Stimulated activated CD8-positive, alpha-beta memory T cell treated with anti-CD3 and anti-CD28 coated beads, Interleukin-15, amount 100 ng/mL, for 1 hour (primary cell): ENCODE results near the gene CATSPER4.

Experiments
- DNase-seq: peaks from one replicate; pipeline ENCODE4 v3.0.0-alpha.2; 2020; ENCODE audit warnings: low read depth

CATSPER4 gene

DNA sequence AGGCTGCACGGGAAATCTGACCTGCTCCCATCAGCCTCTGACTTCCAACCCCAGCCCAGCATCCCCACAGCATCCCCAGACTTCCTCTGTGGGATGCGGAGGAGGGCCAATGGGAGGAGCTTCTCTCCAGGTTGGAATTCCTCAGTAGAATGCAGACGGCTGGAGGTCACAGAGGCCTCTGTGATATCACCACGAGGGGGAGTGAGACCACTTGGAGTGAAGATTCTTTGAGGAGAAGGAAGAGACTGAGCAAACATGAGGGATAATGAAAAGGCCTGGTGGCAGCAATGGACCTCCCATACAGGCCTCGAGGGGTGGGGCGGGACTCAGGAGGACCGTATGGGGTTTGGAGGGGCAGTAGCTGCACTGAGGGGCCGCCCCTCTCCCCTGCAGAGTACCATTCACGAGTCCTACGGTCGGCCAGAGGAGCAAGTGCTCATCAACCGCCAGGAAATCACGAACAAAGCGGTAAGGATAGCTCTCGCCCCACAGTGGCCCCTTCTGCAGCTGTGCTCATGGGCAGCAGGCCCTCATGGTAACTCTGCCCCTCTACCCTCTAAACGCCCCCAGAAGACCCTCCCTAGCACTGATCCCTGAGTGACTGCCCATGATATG is at the start of gene CATSPER4:
TSS of gene CATSPER4 (plus strand) at position 230 of the 615 bp plus-strand sequence. CDS start at position 256, 26 bp downstream.
- DNase-seq: no peak

DNA sequence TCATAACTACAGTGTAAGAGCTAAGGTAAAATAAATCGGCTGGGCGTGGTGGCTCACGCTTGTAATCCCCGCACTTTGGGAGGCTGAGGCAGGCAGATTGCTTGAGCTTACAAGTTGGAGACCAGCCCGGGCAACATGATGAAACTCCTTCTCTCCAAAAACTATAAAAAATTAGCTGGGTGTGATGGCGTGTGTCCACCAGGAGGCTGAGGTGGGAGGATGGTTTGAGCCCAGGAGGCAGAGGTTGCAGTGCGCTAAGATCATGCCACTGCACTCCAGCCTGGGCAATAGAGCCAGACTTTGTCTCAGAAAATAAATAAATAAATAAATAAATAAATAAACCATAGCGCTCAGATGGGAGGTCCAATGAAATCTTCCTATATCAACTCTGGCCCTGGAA is 48.2 kb upstream of the CATSPER4 start:
- DNase-seq: no peak

GRCh38 chr1:26145041-26145959 is 45.1 kb upstream of the CATSPER4 start:
- peak; percentile 53 for DNase-seq

GRCh38 chr1:26145960-26146294 is 44.5 kb upstream of the CATSPER4 start:
- no peak for DNase-seq

DNA sequence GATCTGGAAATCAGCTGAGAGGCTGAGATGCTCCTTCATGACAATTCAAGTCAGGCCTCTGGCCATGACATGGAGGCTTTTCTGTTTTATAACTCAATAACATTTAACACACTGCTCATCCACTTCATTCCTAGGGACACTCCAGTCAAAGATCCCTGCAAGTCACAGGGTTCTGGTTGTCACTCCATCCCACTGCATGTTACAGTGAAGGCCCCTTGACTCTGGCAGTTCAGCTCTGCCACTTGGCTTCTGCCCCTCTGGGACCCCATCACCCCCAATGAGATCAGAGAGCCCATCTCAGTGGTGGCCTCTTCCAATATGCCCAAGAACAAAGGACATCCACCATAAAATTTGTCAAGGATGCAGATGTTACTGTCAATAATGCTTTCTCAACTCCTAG is 41.5 kb upstream of the CATSPER4 start:
- no peak for DNase-seq

GRCh38 chr1:26153966-26154532 is 36.4 kb upstream of the CATSPER4 start:
- DNase-seq: no peak

- DNase-seq: no peak
Observed at GRCh38 chr1:26154750-26155149, 35.7 kb upstream of the CATSPER4 start.

DNA sequence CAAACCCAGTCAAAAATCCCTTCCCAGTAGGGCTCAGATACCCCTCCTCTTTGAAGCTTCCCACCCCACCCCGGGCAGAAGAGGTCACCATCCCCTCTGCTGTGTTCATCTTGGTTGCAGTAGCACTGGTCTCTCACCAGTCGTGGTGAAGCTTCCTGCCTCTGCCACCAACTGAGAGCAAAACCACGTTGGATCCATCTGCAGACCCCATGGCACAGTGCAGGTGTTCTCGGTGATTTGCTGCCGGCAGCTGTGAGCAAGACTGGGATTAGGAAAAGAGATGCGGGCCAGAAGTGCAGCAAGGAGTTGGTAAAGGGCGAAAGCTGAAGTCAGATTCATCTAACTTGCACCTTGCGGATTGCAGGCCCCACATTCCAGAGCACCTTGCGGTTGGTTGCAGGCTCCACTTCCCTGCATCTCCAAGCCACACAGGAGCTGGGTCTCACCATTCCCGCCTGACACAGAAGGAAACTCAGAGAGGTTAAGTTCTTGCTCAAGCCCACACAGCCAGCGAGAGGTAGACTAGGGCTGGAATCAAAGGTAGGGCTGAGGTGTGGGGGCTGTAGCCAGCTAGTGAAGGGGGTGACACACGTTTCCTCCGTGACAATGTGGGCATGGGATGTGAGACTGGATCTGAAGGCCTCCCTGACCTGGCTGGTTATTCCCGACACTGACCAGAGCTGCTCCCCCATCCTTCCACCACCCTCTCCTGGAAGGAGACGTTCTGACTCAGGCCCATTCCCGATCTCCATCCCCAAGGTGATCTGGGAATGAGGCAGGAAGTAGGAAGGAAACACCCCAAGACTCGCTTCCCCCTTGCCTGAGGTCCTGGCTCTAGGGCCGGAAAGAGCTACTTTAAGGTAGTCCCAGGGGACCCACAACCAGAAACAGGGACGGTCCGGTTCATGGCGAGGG is 34.8 kb upstream of the CATSPER4 start:
- no peak for DNase-seq

- no peak for DNase-seq
Observed at GRCh38 chr1:26156285-26157038, 33.9 kb upstream of the CATSPER4 start.

DNA sequence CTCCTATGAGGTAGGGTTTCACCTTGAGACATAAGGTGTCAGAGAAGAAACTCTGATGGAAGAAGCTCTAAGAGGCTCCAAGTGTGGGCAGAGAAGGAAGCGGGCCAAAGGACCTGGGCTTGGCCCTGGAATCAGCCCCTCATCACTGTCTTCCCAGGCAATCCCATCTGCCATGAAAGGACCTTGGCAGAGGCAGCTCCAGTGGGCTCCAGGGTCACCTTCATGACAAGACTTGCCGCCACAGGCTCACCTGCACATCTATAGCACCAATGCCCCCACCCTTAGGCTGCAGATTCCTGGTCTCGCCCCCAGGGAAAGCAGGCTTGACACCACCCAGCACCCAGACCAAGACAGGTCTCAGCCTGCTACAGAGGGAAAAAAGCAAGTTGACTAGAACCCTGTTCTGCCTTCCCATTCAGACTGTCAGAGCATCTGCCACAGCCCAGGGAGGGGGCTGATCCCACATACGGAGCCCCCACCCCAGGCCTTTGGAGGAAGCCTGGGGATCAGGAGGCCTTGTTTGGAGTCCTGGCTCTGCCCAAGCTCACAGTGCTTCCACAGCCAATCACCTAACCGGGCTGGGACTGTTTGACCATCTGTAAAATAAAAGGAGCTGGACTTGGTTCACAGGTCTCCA is 32.0 kb upstream of the CATSPER4 start:
- DNase-seq: no peak

DNA sequence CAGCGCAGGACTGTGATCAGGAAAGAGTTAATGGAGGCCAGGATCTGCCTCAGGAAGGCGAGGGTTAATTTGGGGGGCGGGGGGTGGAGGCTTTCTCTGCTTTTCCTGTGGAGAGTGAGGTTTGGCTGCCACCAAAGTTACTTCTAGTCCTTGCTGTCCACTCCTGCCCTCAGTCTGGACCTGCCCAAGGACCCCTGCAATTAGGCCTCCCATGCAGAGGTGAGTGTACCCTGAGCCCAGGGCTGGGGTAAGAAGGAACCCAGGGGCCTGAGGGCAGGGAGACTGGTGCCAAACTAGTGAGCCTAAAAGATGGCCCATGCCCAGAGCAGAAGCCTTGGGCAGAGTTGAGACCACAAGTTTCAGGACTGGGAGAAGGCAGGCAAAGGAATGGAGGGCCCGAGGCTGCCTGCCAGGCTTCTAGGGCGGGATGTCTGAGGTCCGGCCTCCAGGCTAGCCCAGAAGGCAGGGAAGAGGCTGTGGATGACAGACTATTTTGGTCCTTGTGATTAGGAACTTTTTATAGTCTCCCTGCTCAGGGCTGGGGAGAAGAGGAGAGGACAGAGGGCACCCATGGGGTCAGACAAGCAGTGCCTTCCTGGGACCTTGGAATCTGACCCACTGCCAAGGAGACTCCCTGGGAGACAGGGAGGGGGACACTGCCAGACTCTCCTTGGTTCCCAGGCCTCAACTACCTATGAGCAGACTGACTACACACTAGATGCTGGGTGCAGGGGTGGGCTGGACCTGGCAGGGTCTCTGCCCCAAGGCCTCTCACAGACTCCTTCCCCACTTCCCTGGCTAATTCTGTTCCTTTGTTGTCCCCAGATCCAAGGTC is 31.3 kb upstream of the CATSPER4 start, which contains the start of gene FAM110D:
TSS of gene FAM110D (plus strand) at position 172 of the 835 bp plus-strand sequence. CDS start 2,213 bp downstream, outside the sequence.
- no peak for DNase-seq

DNA sequence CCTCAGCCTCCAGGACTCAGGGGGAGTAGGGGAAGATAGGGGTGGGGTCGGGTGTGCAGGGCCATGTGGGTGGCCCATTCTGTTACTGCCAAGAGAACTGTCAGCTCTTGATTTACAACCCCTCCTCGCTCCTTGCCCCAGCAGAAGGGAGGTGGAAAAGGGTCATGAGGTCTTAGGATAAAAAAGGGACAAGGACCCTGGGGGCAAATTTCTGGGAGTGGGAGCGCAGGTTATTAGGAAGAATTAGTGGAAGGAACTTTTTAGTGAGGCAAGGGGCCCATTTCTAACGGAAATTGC is 30.7 kb upstream of the CATSPER4 start:
- no peak for DNase-seq

DNA sequence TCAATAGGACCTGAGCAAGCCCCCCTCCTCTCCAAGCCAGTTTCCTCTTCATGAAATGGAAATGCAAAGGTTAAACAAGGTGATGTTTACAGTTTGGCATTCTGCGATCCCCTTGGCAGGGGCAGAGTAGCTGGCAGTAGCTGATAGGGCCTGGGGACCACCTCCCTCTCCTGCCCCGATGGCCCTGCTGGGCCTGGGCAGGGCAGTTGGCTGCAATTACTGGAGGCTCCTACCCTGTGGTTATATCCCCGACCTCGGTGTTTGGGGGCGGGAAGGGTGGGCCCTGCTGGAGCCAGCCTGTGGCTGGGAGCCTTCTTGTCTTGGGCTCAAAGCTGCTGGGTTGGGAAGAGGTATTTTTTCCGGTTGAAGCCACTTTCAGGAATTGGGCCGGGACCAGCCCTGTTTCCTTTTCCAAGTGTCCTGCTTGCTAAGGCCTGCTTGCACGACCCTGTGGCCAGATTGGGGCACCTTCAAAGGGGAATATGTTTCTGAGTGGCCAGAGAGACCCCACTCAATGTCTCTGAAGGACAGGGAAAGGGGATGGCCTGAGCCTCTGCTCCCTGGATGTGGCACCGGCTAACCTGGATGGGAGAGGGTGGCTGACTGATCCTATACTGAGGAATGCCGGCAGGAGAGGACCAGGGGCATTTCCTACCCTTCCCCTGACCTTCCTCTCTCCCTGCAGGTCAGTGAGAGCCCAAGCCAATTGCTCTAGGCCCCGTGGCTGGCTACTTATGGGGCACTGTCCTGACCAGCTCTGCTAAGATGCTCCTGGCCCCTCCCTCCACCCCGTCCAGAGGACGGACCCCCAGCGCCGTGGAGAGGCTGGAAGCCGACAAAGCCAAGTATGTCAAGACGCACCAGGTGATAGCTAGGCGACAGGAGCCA is 29.6 kb upstream of the CATSPER4 start:
- DNase-seq: no peak

- DNase-seq: no peak
Observed at GRCh38 chr1:26161415-26162219, 28.8 kb upstream of the CATSPER4 start.

DNA sequence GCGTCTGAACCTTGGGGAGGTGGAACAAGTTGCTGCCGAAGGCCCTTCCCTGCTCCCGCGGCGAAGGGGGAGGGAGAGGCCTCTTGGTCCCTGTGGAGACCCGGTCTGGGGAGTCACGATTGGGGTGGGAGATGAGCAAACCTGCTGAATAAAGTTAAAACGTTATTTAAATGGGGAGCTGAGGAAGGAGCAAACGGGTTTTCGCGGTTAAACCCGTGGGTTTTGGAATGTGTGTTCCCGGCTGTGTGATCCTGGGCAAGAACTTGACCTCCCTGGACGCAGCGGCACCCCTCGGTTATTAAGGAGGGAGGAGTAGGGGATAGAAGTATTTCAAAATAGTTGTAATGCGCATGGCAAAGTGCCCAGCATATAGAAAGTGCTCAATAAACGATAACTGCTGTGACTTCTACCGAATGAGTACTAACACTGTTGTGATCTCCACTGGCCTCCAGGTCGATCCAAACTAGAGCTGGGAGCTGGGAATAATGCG is 28.1 kb upstream of the CATSPER4 start:
- no peak for DNase-seq

GRCh38 chr1:26163684-26164035 is 26.7 kb upstream of the CATSPER4 start:
- DNase-seq: no peak

DNA sequence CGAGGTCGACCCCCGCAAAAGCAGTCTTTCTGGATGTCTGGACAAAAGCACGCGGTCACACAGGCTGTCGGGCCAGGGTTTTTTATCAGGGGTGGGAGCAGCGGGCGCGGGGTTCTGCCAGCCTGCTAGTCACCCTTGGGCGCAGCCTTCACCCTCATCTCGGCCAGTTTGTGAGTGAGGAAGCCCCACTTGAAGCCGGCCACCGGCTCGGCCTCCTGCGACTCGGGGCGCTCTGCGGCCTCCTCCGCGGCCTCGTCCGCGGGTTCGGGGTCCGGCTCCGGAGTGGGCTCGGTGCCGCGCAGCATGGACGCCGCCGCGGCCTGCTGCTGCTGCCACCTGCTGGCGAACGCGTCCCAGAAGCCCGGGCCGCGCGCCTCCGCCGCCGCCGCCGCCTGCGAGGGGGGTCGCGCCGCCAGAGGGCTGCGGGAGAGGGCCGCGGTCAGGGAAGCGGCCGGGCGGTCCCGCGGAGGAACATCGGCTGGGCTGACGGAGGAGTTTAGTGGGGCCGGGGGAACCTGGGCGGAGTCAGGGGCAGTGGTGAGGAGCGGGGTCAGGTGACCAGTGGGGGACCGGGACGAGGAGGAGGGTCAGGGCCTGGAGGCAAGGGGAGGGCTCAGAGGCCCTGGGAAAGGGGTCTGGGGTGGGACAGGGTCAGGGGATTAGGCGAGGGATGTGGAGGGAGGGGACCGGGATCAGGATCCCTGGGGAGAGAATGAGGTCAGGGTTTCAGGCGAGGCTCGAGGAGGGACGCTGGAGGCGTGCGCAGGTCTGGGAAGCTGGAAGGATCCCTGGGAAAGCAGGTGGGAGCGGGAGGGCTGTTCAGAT is 26.2 kb upstream of the CATSPER4 start:
- no peak for DNase-seq
